Lower lobe of right lung (tissue), 2 donors: ENCODE results near the gene MAOA. TPM values are rescaled to one million over a fixed set of nuclear protein-coding genes. Genes with fewer than 3 reads are reported as not detected.

Source experiments
- ATAC-seq, 2 donors: fragments of 200-7000 bp; cut with Tn5 transposase; one replicate each; pipeline ENCODE4 v1.9.1; 2020 to 2022; ENCODE audit warnings: mild to moderate bottlenecking in 2 of 2, moderate library complexity in 2 of 2
- DNase-seq: peaks from one replicate; pipeline ENCODE4 v3.0.0-alpha.2; 2020
- H3K27ac ChIP-seq: fragments of 200-600 bp; one replicate; pipeline ENCODE4 v1.8.0; 2022
- H3K27me3 ChIP-seq: fragments of 200-600 bp; one replicate; pipeline ENCODE4 v1.8.0; 2022; ENCODE audit warnings: low read depth
- H3K36me3 ChIP-seq: fragments of 200-600 bp; one replicate; pipeline ENCODE4 v1.8.0; 2022; ENCODE audit warnings: mild to moderate bottlenecking
- H3K4me1 ChIP-seq: fragments of 200-600 bp; one replicate; pipeline ENCODE4 v1.8.0; 2022
- H3K4me3 ChIP-seq: fragments of 200-600 bp; one replicate; pipeline ENCODE4 v1.8.0; 2022; ENCODE audit warnings: mild to moderate bottlenecking
- H3K9me3 ChIP-seq: fragments of 200-600 bp; one replicate; pipeline ENCODE4 v1.8.0; 2022
- intact Hi-C: fragments of 100-400 bp; cut with DNase I; formaldehyde crosslinking; loops from one replicate; pipeline ENCODE4 v1.11.0; 2022
- total RNA-seq: library from RNA; stranded (reverse); fragmentation: NEBNext Ultra II Directional; extraction: Animal tissue kit (Norgen Biotek cat#: 25700); gene quantifications from one replicate; pipeline ENCODE4 v1.2.1, GENCODE V29; 2021
- TF ChIP-seq, protein P1 (sequence below): fragments of 200-600 bp; IDR thresholded peaks from one replicate; pipeline ENCODE4 v1.8.0; 2022; ENCODE audit warnings: antibody characterized with exemption, mild to moderate bottlenecking
- donor health status: DM: no; HTN: yes; CAD: no; lungs with severe emphysema.

MAOA gene
- total RNA-seq, 1 donor from 2014 or later: 159 TPM

DNA sequence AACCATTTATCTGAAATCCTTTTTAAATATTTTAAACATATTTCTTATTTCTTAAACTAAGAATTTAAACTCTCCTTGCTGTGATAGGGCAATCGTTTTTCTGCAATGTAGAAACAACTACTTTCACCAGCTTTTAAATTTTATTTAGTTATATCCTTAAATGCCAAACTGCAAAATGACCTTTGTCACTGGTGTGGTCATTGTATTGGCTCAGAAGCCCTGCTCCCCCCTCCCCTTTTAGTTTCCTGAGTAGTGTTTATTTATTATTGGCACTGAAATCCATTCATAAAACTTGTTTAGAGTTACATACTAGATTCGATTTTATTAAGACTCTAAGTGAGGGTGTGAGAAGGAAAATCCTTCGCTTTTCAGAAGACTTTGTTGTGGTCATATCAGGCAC, 23.0 kb downstream of the MAOA start:
- peaks cover 16% of the 10 kb centered on the region for H3K4me1 ChIP-seq
- H3K4me3 ChIP-seq: no peak overlapping the region
- TF ChIP-seq, protein P1, sequence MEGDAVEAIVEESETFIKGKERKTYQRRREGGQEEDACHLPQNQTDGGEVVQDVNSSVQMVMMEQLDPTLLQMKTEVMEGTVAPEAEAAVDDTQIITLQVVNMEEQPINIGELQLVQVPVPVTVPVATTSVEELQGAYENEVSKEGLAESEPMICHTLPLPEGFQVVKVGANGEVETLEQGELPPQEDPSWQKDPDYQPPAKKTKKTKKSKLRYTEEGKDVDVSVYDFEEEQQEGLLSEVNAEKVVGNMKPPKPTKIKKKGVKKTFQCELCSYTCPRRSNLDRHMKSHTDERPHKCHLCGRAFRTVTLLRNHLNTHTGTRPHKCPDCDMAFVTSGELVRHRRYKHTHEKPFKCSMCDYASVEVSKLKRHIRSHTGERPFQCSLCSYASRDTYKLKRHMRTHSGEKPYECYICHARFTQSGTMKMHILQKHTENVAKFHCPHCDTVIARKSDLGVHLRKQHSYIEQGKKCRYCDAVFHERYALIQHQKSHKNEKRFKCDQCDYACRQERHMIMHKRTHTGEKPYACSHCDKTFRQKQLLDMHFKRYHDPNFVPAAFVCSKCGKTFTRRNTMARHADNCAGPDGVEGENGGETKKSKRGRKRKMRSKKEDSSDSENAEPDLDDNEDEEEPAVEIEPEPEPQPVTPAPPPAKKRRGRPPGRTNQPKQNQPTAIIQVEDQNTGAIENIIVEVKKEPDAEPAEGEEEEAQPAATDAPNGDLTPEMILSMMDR: no peak
- H3K36me3 ChIP-seq: no peaks in the 10 kb centered on the region
- no peak overlapping the region for H3K27ac ChIP-seq
- H3K9me3 ChIP-seq: no peaks in the 10 kb centered on the region
- H3K27me3 ChIP-seq: no peaks in the 10 kb centered on the region
- no peak for ATAC-seq
- intact Hi-C loops: no loop called here
- DNase-seq: no peak

GRCh38 chrX:43679778-43680177, 23.7 kb downstream of the MAOA start:
- H3K4me3 ChIP-seq: no peak overlapping the region
- peaks cover 16% of the 10 kb centered on the region for H3K4me1 ChIP-seq
- no peak for ATAC-seq
- intact Hi-C loops: no loop called here
- no peak overlapping the region for H3K27ac ChIP-seq
- no peaks in the 10 kb centered on the region for H3K27me3 ChIP-seq
- no peaks in the 10 kb centered on the region for H3K9me3 ChIP-seq
- no peak for DNase-seq
- no peaks in the 10 kb centered on the region for H3K36me3 ChIP-seq
- TF ChIP-seq, protein P1: no peak

DNA sequence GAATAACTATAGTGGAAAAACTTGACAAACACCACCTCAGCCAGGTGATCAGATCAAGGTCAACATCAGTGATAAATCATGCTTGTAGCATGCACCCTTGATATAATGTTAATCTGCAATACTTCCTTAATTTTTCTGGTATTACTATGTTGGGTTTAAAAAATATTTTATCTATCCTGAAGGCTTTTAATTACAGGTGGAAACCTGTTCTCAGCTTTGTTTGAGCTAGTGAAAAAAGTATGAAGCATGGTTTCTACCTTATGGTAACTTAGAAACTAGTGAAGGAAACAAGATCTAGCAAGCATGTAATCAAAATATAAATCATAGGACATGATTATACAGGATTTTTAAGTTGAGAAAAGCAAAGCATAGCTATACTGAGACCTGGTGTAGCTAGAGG, 26.6 kb downstream of the MAOA start:
- Histone ChIP-seq H3K4me3 (no peak overlapping the region), H3K27ac (no peak overlapping the region), H3K27me3 (no peaks in the 10 kb centered on the region), H3K36me3 (no peaks in the 10 kb centered on the region), H3K9me3 (no peaks in the 10 kb centered on the region), H3K4me1 (peaks cover 8% of the 10 kb centered on the region)
- no peak for ATAC-seq
- no peak for DNase-seq
- intact Hi-C loops: no loop called here
- TF ChIP-seq, protein P1: no peak

GRCh38 chrX:43685221-43685620, 29.1 kb downstream of the MAOA start:
- Histone ChIP-seq H3K27ac (no peak overlapping the region), H3K4me3 (no peak overlapping the region), H3K9me3 (no peaks in the 10 kb centered on the region), H3K4me1 (peaks cover 5% of the 10 kb centered on the region), H3K27me3 (no peaks in the 10 kb centered on the region), H3K36me3 (no peaks in the 10 kb centered on the region)
- intact Hi-C loops: no loop called here
- DNase-seq (no peak), ATAC-seq (no peak)
- TF ChIP-seq, protein P1: no peak

- TF ChIP-seq, protein P1: no peak
- no peak overlapping the region for H3K27ac ChIP-seq
- no peak for DNase-seq
- no peaks in the 10 kb centered on the region for H3K27me3 ChIP-seq
- H3K4me1 ChIP-seq: peaks cover 14% of the 10 kb centered on the region
- H3K9me3 ChIP-seq: no peaks in the 10 kb centered on the region
- no peak overlapping the region for H3K4me3 ChIP-seq
- H3K36me3 ChIP-seq: no peaks in the 10 kb centered on the region
- ATAC-seq: no peak
- intact Hi-C loops: no loop called here
Measured at GRCh38 chrX:43688586-43688985, 32.5 kb downstream of the MAOA start.
